GM13977 (cell line): Measurements from ENCODE around the gene RNASE4.

Experiments
- DNase-seq: peaks from one replicate; pipeline ENCODE4 v3.0.0; 2012; ENCODE audit warnings: low spot score
- CTCF ChIP-seq: IDR thresholded peaks from 2 replicates; pipeline ENCODE4 v1.5.1; 2012; ENCODE audit warnings: mild to moderate bottlenecking, control low read depth; ENCODE audit not compliant: insufficient read depth; ENCODE audit errors: extremely low read depth, missing control alignments
- in situ Hi-C: fragments of 300-500 bp; cut with MboI; formaldehyde crosslinking; loops from one replicate; pipeline ENCODE4 v1.12.0; 2022; ENCODE audit warnings: low sequenced_read_pairs, low pct_unique_long_range_greater_than_20kb, mixed read lengths, inconsistent platforms; ENCODE audit not compliant: unreplicated experiment

The RNASE4 gene

GRCh38 chr14:20682435-20683124 lies 1.8 kb upstream of the RNASE4 start:
- peak; percentile 81 for DNase-seq
- in situ Hi-C loops = no loop called here

GRCh38 chr14:20683125-20683890 lies 1.1 kb upstream of the RNASE4 start:
- in situ Hi-C loops = no loop called here
- no peak for TF ChIP-seq CTCF

More at GRCh38 chr14:20682435-20683124, 1.8 kb upstream of the RNASE4 start:
- TF ChIP-seq CTCF = no peak

GRCh38 chr14:20684662-20685456 lies 499 bp downstream of the RNASE4 start:
- in situ Hi-C loops = loop anchor here (5.0 kb wide), 1 partner anchor 73 kb away; no protein-coding TSS in a partner anchor
- no peak for TF ChIP-seq CTCF
- DNase-seq = no peak

More at GRCh38 chr14:20683125-20683890, 1.1 kb upstream of the RNASE4 start:
- DNase-seq = peak; percentile 62

- no peak for DNase-seq
- TF ChIP-seq CTCF = no peak
- in situ Hi-C loops = loop anchor here (5.0 kb wide), 1 partner anchor 74 kb away; no protein-coding TSS in a partner anchor
These were observed 2.2 kb downstream of the RNASE4 start for GRCh38 chr14:20686386-20687143.

DNA sequence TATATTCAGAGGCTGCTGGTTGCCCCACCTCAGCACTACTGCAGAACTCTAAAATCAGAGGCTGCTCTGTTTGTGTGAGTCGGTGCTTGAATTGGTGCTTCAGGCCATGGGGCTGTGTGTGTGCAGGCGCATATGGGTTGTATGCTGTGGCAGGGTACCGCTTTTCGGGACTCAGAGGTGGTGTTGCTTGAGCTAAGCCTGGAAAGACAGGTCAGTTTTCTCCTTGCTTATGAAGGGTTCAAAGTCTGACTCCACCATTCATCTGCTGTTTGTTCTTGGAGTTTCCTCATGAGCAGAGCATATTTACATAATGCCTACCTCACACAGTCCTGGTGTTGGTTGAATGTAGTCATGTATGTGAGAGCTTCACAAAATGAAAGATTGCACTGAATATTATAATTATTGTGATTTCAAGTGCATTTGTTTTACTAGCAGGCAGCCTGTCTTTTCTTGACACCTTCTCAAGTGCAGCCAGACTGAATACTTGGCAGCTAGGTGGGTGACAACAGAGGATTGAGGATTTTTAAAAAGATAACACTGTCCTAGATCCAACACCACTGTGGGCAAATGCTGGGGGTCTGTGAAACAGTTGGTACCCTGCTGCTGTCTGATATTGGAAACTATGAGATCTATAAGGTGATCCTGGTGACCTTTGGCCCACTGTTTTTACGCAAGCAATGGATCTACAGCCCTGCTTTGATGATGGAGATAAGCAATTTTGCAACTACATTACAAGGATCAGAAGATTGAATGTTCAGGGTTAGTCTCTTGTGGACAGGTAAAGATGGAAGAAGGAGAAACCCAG lies 3.2 kb downstream of the RNASE4 start:
- no peak for TF ChIP-seq CTCF
- no peak for DNase-seq
- in situ Hi-C loops = loop anchor here (5.0 kb wide), 1 partner anchor 75 kb away; no protein-coding TSS in a partner anchor
